TTC549 (cell line): ENCODE data around the gene ERVH48-1.
"Not testable (repeated sequence)": the region's sequence is repeated elsewhere in the genome, so short reads cannot be mapped to it uniquely, and the experiment has no call there.

Source experiments
- FAIRE-seq: peaks from 2 replicates; lab custom pipeline; 2012; peaks lifted over from hg19 to GRCh38; lab: Jason Lieb, UNC

The ERVH48-1 gene

GRCh38 chr21:42938606-42938995, 13.2 kb upstream of the ERVH48-1 start:
- FAIRE-seq, result not testable (repeated sequence)

GRCh38 chr21:42937960-42938605, 12.7 kb upstream of the ERVH48-1 start:
- FAIRE-seq, result no peak

GRCh38 chr21:42937034-42937940, 11.9 kb upstream of the ERVH48-1 start:
- not testable (repeated sequence) for FAIRE-seq

- FAIRE-seq, result not testable (repeated sequence)
These were observed 10.9 kb upstream of the ERVH48-1 start for GRCh38 chr21:42936360-42936759.

GRCh38 chr21:42933973-42934372, 8.5 kb upstream of the ERVH48-1 start:
- not testable (repeated sequence) for FAIRE-seq

GRCh38 chr21:42933137-42933970, 7.9 kb upstream of the ERVH48-1 start:
- not testable (repeated sequence) for FAIRE-seq

- FAIRE-seq, result not testable (repeated sequence)
These were observed 7.1 kb upstream of the ERVH48-1 start for GRCh38 chr21:42932378-42933136.

GRCh38 chr21:42931560-42932235, 6.3 kb upstream of the ERVH48-1 start:
- no peak for FAIRE-seq

GRCh38 chr21:42929969-42930368, 4.5 kb upstream of the ERVH48-1 start:
- no peak for FAIRE-seq

- not testable (repeated sequence) for FAIRE-seq
These were observed 2.2 kb upstream of the ERVH48-1 start for GRCh38 chr21:42927474-42928200.

- FAIRE-seq, result no peak
These were observed 1.0 kb downstream of the ERVH48-1 start for GRCh38 chr21:42924433-42924751.

GRCh38 chr21:42923553-42924432, 1.6 kb downstream of the ERVH48-1 start:
- peak; percentile 80 for FAIRE-seq

GRCh38 chr21:42922918-42923317, 2.5 kb downstream of the ERVH48-1 start:
- FAIRE-seq, result no peak

- no peak for FAIRE-seq
These were observed 3.5 kb downstream of the ERVH48-1 start for GRCh38 chr21:42921927-42922326.

- FAIRE-seq, result no peak
These were observed 7.1 kb downstream of the ERVH48-1 start for GRCh38 chr21:42918291-42918690.

- no peak for FAIRE-seq
These were observed 12.0 kb downstream of the ERVH48-1 start for GRCh38 chr21:42913476-42913875.

GRCh38 chr21:42911920-42912319, 13.5 kb downstream of the ERVH48-1 start:
- not testable (repeated sequence) for FAIRE-seq

GRCh38 chr21:42908484-42908883, 16.9 kb downstream of the ERVH48-1 start:
- FAIRE-seq, result not testable (repeated sequence)

GRCh38 chr21:42906233-42906632, 19.2 kb downstream of the ERVH48-1 start:
- no peak for FAIRE-seq

- FAIRE-seq, result no peak
These were observed 20.2 kb downstream of the ERVH48-1 start for GRCh38 chr21:42905195-42905594.
